Uterine smooth muscle cell (primary cell): ENCODE results near the gene FXYD3. TPM values are rescaled to one million over a fixed set of nuclear protein-coding genes. Genes with fewer than 3 reads are reported as not detected.

Experiments
- total RNA-seq: library from RNA; depleted of rRNA; stranded (reverse); fragments of >200 nt; gene quantifications from 2 replicates; pipeline ENCODE4 v1.2.3, GENCODE V29; 2014

FXYD3 gene
- not detected in 2 replicates for total RNA-seq

GRCh38 chr19:35115177-35115951, at the start of gene FXYD3:
TSS of gene FXYD3 (plus strand) at chr19:35115823. CDS start at chr19:35119377, 3,554 bp downstream.

GRCh38 chr19:35134601-35135242, 19.1 kb downstream of the FXYD3 start, which contains the start of gene LGI4:
TSS of gene LGI4 (minus strand) at chr19:35135059. CDS start at chr19:35134680, 379 bp downstream.

GRCh38 chr19:35138305-35138892, 22.8 kb downstream of the FXYD3 start, which contains the start of gene FXYD1:
TSS of gene FXYD1 (plus strand) at chr19:35138824. CDS start at chr19:35140080, 1,256 bp downstream.

GRCh38 chr19:35143231-35143715, 27.6 kb downstream of the FXYD3 start, which contains the start of gene FXYD7:
TSS of gene FXYD7 (plus strand) at chr19:35143255. CDS start at chr19:35143334, 79 bp downstream.

GRCh38 chr19:35154525-35155406, 39.1 kb downstream of the FXYD3 start, which contains the start of gene FXYD5:
TSS of gene FXYD5 (plus strand) at chr19:35154735. CDS start at chr19:35155551, 816 bp downstream.

Other genes with a start within 250 kb of the FXYD3 start
- gene ZNF30, start 188.9 kb upstream of the FXYD3 start, total RNA-seq = 2.2 and 2.4 TPM in 2 replicates
- gene ZNF792, start 151.6 kb upstream of the FXYD3 start, total RNA-seq = 3.0 and 5.1 TPM in 2 replicates
- gene GRAMD1A, start 115.5 kb upstream of the FXYD3 start, total RNA-seq = 21.7 and 29.6 TPM in 2 replicates
- 4.0 and 4.1 TPM in 2 replicates for gene SCN1B, start 85.4 kb upstream of the FXYD3 start, total RNA-seq
- not detected in 2 replicates for gene HPN, start 74.1 kb upstream of the FXYD3 start, total RNA-seq
- under 0.01 and 0.25 TPM in 2 replicates for gene LGI4, start 19.2 kb downstream of the FXYD3 start, total RNA-seq
- gene FXYD1, start 23.0 kb downstream of the FXYD3 start, total RNA-seq = 0.33 and 0.87 TPM in 2 replicates
- not detected in 2 replicates for gene FXYD7, start 27.4 kb downstream of the FXYD3 start, total RNA-seq
- gene FXYD5, start 38.9 kb downstream of the FXYD3 start, total RNA-seq = 21.2 and 25.8 TPM in 2 replicates
- not detected in 2 replicates for gene FAM187B, start 112.9 kb downstream of the FXYD3 start, total RNA-seq
- gene LSR, start 133.2 kb downstream of the FXYD3 start, total RNA-seq = 0.37 and 0.44 TPM in 2 replicates
- 50.4 and 62.1 TPM in 2 replicates for gene USF2, start 153.1 kb downstream of the FXYD3 start, total RNA-seq
- gene HAMP, start 166.7 kb downstream of the FXYD3 start, total RNA-seq = 0.22 TPM in 1 of 2 replicates, not detected in the other
- not detected in 2 replicates for gene MAG, start 176.3 kb downstream of the FXYD3 start, total RNA-seq
- 0.25 and 0.55 TPM in 2 replicates for gene CD22, start 213.4 kb downstream of the FXYD3 start, total RNA-seq
- gene FFAR1, start 232.1 kb downstream of the FXYD3 start, total RNA-seq = not detected in 2 replicates
- gene FFAR3, start 242.6 kb downstream of the FXYD3 start, total RNA-seq = not detected in 2 replicates